Fibroblast of villous mesenchyme (primary cell): ENCODE measurements around the gene TAPT1. TPM values are rescaled to one million over a fixed set of nuclear protein-coding genes. Genes with fewer than 3 reads are reported as not detected.

Source experiments
- DNase-seq: peaks from one replicate; pipeline ENCODE4 v3.0.0-alpha.2; 2010; ENCODE audit warnings: low read depth
- H3K4me3 ChIP-seq: 2 replicates; pipeline ENCODE4 v1.5.1; 2011; ENCODE audit warnings: low read depth, mild to moderate bottlenecking, low read length
- CTCF ChIP-seq: IDR thresholded peaks from 2 replicates; pipeline ENCODE4 v1.5.1; 2012; ENCODE audit warnings: low read depth, mild to moderate bottlenecking, low read length; ENCODE audit not compliant: insufficient read depth
- total RNA-seq: library from RNA; depleted of rRNA; stranded (reverse); fragments of >200 nt; gene quantifications from 2 replicates; pipeline ENCODE4 v1.2.3, GENCODE V29; 2012

The TAPT1 gene
- total RNA-seq, 1 donor: 28.5 TPM

GRCh38 chr4:16124232-16124631, 102.0 kb downstream of the TAPT1 start:
- H3K4me3 ChIP-seq: no peak overlapping the region

GRCh38 chr4:16123356-16124084, 102.8 kb downstream of the TAPT1 start:
- no peak for DNase-seq
- no peak for TF ChIP-seq CTCF
- no peak overlapping the region for H3K4me3 ChIP-seq

More at GRCh38 chr4:16124232-16124631, 102.0 kb downstream of the TAPT1 start:
- TF ChIP-seq CTCF: no peak
- no peak for DNase-seq

- no peak for DNase-seq
- TF ChIP-seq CTCF: no peak
- H3K4me3 ChIP-seq: no peak overlapping the region
Observed at GRCh38 chr4:16122784-16123183, 103.5 kb downstream of the TAPT1 start.

GRCh38 chr4:16122308-16122711, 104.0 kb downstream of the TAPT1 start:
- no peak for TF ChIP-seq CTCF
- DNase-seq: no peak
- no peak overlapping the region for H3K4me3 ChIP-seq

- H3K4me3 ChIP-seq: no peak overlapping the region
- DNase-seq: no peak
- TF ChIP-seq CTCF: no peak
Observed at GRCh38 chr4:16120720-16121119, 105.6 kb downstream of the TAPT1 start.

GRCh38 chr4:16119981-16120380, 106.3 kb downstream of the TAPT1 start:
- no peak for DNase-seq
- no peak overlapping the region for H3K4me3 ChIP-seq
- TF ChIP-seq CTCF: no peak

- no peak for TF ChIP-seq CTCF
- no peak for DNase-seq
- no peak overlapping the region for H3K4me3 ChIP-seq
Observed at GRCh38 chr4:16118090-16118489, 108.2 kb downstream of the TAPT1 start.
